ENCODE results near the gene TSPAN7.

The TSPAN7 gene

GRCh38 chrX:38699121-38699520 is 137.8 kb downstream of the TSPAN7 start:
- no peak for DNase-seq

- peak; percentile 13 for DNase-seq
Measured at GRCh38 chrX:38699696-38700095, 138.4 kb downstream of the TSPAN7 start.

GRCh38 chrX:38701073-38701472 is 139.7 kb downstream of the TSPAN7 start:
- DNase-seq: no peak

- no peak for DNase-seq
Measured at GRCh38 chrX:38704146-38704882, 143.0 kb downstream of the TSPAN7 start.

- peak; percentile 34 for DNase-seq
Measured at GRCh38 chrX:38717871-38718270, 156.5 kb downstream of the TSPAN7 start.

- DNase-seq: no peak
Measured at GRCh38 chrX:38718311-38718710, 157.0 kb downstream of the TSPAN7 start.

GRCh38 chrX:38726612-38727011 is 165.3 kb downstream of the TSPAN7 start:
- DNase-seq: peak; percentile 52

GRCh38 chrX:38727668-38728067 is 166.3 kb downstream of the TSPAN7 start:
- no peak for DNase-seq

- no peak for DNase-seq
Measured at GRCh38 chrX:38732866-38733265, 171.5 kb downstream of the TSPAN7 start.

Measured in NCI-H69 (cell line).